ENCODE measurements around the gene GMDS.

Gene GMDS

DNA sequence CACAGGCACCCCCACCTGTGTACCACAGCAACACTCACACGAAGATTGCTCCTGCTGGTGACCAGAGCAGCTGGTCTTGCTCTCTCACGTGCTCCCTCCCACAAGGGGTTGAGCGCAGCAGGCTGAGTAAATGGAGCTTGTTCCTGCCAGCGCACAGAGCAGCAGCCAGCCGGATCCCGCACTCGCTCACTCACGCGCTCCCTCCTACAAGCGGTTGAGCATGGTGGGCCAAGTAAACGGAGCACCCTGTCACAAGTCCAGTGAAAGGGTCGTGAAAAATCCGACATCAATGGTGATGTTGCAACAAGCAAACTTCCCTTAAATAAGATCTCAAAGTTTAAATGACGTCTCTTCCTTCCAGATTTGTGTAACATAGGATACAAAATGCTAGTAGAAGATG, 322.0 kb downstream of the GMDS start:
- no peak for DNase-seq

DNA sequence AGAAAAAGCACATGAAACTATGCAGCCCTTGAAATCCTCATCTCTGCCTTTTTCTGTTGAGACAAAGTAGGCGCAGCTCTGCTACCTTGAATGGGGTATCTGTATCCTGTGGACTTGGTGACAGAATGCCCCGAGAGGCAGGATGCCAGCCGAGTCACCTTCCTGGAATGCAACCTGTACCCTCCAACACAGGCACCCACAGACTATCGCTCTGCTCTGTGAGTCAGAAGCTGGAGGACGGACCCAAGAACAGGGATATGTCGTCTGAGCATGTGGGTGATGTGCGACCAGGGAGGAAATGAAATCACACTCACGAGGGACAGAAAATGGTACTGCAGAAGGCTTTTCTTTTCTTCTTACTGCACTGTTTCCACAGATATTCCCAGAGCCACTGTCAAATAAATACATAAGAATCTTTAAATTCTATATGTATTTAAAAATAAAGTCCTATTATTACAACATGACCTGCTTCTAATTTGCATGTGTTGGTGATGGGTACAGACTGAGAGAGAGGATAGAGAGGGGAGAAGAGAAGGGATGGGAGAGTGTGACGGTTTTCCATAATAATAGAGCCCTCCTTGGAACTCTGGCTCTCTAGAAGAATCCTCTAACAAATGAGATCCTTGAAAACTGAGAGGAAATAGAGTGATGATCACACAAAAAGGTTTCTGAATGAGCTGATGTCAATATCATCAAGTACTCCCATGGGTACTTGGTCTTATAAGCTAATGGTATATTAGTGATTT, 327.6 kb downstream of the GMDS start:
- DNase-seq, result no peak

GRCh38 chr6:1916334-1917070, 328.9 kb downstream of the GMDS start:
- DNase-seq, result no peak

- DNase-seq, result no peak
Observed at GRCh38 chr6:1915226-1915625, 330.2 kb downstream of the GMDS start.

GRCh38 chr6:1913577-1913976, 331.8 kb downstream of the GMDS start:
- no peak for DNase-seq

GRCh38 chr6:1912731-1913130, 332.7 kb downstream of the GMDS start:
- no peak for DNase-seq

GRCh38 chr6:1911474-1911873, 333.9 kb downstream of the GMDS start:
- DNase-seq, result no peak

GRCh38 chr6:1910621-1911407, 334.6 kb downstream of the GMDS start:
- no peak for DNase-seq

DNA sequence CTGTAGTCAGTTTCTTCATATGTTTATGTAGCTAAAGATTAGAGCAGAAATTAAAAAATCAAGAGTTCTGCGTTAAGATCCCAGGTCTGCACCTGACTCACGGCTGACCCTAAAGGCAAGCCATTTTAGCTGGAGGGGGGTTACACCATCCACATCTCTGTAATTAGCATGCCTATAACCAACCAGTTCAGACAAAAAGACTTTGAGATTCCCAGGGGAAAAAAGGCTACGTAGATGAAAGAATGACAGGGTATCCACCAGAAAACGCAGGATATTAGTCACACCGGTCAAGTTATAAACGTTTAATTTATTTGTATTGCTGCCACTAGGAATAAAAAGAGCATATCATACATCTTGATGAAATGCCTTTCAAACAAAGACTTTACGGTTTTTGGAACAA, 336.6 kb downstream of the GMDS start:
- no peak for DNase-seq

GRCh38 chr6:1906609-1907008, 338.8 kb downstream of the GMDS start:
- DNase-seq, result no peak

- no peak for DNase-seq
Observed at GRCh38 chr6:1906014-1906413, 339.4 kb downstream of the GMDS start.

- no peak for DNase-seq
Observed at GRCh38 chr6:1904898-1905297, 340.5 kb downstream of the GMDS start.

- no peak for DNase-seq
Observed at GRCh38 chr6:1904466-1904799, 341.0 kb downstream of the GMDS start.

DNA sequence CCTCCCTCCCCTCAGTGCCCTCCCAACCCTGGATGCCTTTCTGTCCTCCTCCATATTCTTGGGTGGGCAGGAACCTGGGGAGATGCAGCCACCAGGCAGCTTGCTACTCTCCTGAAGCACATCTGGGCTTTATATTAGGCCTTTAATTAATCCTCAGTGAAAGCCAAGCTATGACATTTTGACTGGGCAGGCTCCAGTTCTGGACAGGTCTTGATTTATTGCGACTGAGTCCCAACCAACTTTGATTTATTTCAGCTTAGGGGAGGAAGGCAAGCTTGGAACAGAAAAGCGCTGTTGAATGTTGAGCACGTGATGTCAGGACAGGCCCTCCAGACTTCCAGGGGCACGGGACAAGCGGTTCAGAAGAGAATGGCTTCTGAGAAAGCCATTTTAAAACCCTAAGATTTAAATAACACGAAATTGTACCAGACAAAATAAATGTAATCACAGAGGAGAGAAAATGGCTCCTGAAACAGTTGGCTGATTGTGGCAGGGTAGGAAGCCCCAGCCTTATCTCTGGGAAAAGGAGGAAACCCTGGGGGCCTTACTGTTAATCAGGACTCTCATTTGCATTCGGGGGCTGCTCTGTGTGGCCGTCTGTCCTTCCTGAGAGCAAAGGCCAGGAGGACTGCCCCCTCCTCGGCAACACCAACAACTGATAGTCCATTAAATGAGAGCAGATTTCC, 341.5 kb downstream of the GMDS start:
- no peak for DNase-seq

DNA sequence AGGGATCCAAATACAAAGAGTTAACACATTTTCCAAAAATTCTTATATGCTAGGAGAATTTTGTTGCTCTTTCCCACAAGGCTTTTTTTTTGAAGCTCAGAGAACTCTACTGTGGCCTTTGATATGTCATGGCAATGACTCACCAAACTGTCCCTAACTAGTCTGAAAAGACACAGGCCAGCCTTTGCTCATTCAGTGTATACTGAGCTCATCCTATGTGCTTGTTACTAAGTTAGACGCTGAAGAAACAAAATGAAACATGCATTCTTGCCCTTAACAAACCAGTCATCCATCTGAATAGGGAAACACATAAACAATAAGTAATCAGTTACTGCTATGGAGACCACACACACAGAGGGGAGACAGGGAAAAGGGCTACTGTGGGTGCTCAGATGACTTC, 343.8 kb downstream of the GMDS start:
- no peak for DNase-seq

DNA sequence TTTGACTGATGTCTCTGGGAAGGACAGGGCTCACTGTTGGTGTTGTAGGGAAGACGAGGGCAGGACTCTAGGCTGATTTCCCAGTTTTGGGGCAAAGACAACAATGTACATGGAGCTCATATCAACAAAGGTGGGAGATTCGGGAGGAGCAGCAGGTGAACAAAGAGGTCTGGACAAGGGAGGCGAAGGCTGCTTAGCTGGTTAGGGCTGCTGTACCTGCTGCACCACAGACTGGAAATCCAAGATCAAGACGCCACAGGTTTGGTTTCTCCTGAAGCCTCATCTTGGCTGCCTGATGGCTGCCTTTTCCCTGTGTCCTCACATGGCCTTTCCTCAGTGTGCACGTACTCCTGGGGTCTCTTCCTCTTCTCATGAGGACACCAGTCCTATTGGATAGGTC, 348.5 kb downstream of the GMDS start:
- DNase-seq, result no peak

DNA sequence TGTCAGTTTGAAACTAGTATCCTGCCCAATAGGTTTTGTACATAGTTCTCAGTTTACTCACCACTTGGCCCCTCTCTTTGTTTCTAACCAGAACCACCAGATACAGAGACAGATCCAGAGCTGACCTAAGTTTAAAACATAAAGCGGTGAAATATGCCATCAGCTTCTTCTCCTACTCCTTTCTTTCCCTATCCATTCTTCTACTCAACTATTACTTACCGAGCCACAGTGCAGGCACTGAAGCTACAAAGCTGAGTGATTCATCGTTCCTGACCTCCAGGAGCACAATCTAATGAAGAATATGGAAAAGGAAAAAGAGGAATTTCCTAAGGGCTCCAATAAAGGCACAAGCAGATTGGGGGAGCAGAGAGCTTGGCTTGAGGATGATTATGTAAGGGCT, 349.7 kb downstream of the GMDS start:
- no peak for DNase-seq

GRCh38 chr6:1894954-1895353, 350.5 kb downstream of the GMDS start:
- DNase-seq, result no peak

- no peak for DNase-seq
Observed at GRCh38 chr6:1893470-1894130, 351.8 kb downstream of the GMDS start.

DNA sequence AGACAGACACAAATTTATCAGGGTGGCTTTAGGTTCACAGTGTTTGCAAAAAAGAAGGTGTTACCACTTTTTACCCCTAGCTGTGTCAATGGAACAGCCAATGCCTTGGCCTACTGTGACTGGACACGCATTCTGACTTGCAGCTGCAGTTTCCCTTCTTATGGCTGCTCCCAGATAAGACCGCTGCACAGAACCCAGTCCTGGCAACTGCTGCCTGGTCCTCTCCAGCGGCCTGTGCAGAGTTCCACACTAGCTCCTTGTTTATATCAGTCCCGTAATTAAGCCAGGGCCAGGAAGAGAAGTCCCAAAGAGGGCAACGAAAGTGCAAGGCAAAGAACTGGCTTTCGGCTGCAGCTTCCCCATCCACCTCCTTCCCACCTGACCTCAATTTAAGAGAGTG, 352.7 kb downstream of the GMDS start:
- DNase-seq, result no peak

DNA sequence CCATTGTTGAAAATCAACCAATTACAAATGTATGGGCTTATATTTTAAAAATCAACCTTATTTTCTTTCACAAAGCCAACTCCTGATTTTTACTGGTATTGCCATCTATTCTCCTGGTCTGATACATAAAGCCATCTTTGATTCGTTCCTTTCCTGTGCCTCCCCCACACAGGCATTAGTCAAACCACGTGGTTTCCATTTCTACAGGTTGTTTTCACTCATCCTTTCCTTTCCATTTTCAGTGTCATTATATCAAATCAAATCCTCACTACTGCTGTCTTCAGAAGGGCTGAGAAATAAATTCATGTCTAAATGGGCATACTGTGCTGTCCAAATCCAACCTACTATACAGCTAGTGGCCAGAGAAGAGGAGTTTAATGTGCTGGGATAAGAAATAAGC, 354.4 kb downstream of the GMDS start:
- no peak for DNase-seq

DNA sequence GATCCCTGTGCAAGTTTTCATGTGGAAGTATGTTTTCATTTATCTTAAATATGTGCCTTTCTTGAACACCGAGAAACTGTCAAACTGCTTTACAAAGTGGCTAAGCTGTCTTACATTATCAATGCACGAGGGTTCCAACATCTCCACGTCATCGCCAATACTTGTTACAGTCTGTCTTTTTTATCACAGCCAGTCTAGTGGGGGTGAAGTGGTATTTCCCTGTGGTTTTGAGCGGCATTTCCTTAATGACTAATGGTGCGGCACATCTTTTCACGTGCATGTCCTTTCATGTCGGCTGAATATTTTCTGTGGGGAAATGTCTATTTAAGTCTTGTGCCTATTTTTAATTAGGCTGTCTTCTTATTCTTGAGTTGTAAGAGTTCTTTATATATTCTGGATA, 355.3 kb downstream of the GMDS start:
- DNase-seq, result no peak

- no peak for DNase-seq
Observed at GRCh38 chr6:1885576-1886011, 359.8 kb downstream of the GMDS start.

Measured in activated CD4-positive, alpha-beta T cell treated with anti-CD3 and anti-CD28 coated beads, Interleukin-2, amount 50 U/mL, for 4 hours (primary cell).